ENCODE measurements around the gene DLEC1.

GRCh38 chr3:38094999-38095398 lies 56.0 kb downstream of the DLEC1 start:
- TF ChIP-seq POLR2AphosphoS5 (IDR thresholded peaks at IDR 0.05; ENCODE audit: control insufficient read depth, insufficient read depth, low read depth, low read length) (no peak), FOXA1 (IDR thresholded peaks at IDR 0.05; ENCODE audit: borderline replicate concordance) (no peak), PTRF (tag; IDR thresholded peaks at IDR 0.05) (no peak), GTF2F1 (IDR thresholded peaks at IDR 0.05; ENCODE audit: low read depth, low read length) (no peak), ZNF239 (CRISPR knock-in tag; IDR thresholded peaks at IDR 0.05) (no peak), MAFK (IDR thresholded peaks at IDR 0.05; ENCODE audit: low read length) (no peak), HDAC1 (IDR thresholded peaks at IDR 0.05) (no peak), PBX2 (CRISPR knock-in tag; IDR thresholded peaks at IDR 0.05; ENCODE audit: low read depth) (no peak), PBX2 (tag; conservative IDR thresholded peaks at IDR 0.05; ENCODE audit: low read depth) (no peak), ZNF668 (CRISPR knock-in tag; IDR thresholded peaks at IDR 0.05) (no peak), ELF1 (tag; IDR thresholded peaks at IDR 0.05) (no peak), ZBTB26 (CRISPR knock-in tag; IDR thresholded peaks at IDR 0.05) (no peak), ZFP91 (CRISPR knock-in tag; IDR thresholded peaks at IDR 0.05) (no peak)
- TF ChIP-seq, protein P1, sequence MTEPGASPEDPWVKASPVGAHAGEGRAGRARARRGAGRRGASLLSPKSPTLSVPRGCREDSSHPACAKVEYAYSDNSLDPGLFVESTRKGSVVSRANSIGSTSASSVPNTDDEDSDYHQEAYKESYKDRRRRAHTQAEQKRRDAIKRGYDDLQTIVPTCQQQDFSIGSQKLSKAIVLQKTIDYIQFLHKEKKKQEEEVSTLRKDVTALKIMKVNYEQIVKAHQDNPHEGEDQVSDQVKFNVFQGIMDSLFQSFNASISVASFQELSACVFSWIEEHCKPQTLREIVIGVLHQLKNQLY (CRISPR knock-in tag; conservative IDR thresholded peaks at IDR 0.05), result no peak
- TF ChIP-seq, protein P2, sequence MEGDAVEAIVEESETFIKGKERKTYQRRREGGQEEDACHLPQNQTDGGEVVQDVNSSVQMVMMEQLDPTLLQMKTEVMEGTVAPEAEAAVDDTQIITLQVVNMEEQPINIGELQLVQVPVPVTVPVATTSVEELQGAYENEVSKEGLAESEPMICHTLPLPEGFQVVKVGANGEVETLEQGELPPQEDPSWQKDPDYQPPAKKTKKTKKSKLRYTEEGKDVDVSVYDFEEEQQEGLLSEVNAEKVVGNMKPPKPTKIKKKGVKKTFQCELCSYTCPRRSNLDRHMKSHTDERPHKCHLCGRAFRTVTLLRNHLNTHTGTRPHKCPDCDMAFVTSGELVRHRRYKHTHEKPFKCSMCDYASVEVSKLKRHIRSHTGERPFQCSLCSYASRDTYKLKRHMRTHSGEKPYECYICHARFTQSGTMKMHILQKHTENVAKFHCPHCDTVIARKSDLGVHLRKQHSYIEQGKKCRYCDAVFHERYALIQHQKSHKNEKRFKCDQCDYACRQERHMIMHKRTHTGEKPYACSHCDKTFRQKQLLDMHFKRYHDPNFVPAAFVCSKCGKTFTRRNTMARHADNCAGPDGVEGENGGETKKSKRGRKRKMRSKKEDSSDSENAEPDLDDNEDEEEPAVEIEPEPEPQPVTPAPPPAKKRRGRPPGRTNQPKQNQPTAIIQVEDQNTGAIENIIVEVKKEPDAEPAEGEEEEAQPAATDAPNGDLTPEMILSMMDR (IDR thresholded peaks at IDR 0.05 in 2 of 3, conservative IDR thresholded peaks at IDR 0.05 in 1 of 3; ENCODE audit: insufficient read depth in 2 of 3, low read depth in 1 of 3, low read length in 3 of 3), result no peak
